Fibroblast of lung (primary cell): Measurements from ENCODE around the gene ABI3. TPM values are rescaled to one million over a fixed set of nuclear protein-coding genes. Genes with fewer than 3 reads are reported as not detected.

ENCODE experiments used
- DNase-seq, 2 donors: peaks; one replicate each; pipeline versions ENCODE4 v3.0.0 to v3.0.0-alpha.2; 2010; ENCODE audit warnings: low read depth in 2 of 2
- H2AFZ ChIP-seq: 2 replicates; pipeline ENCODE4 v1.5.1; 2012; ENCODE audit warnings: low read length, control low read depth, inconsistent platforms
- H3K27ac ChIP-seq: 2 replicates; pipeline ENCODE4 v1.5.1; 2011; ENCODE audit warnings: low read length, control low read depth; ENCODE audit not compliant: insufficient read depth
- H3K27me3 ChIP-seq: 2 replicates; pipeline ENCODE4 v1.5.1; 2011; ENCODE audit warnings: mild to moderate bottlenecking, low read length; ENCODE audit not compliant: control insufficient read depth, insufficient read depth
- H3K36me3 ChIP-seq: 2 replicates; pipeline ENCODE4 v1.5.1; 2011; ENCODE audit warnings: low read length; ENCODE audit not compliant: control insufficient read depth, insufficient read depth
- H3K4me1 ChIP-seq: 2 replicates; pipeline ENCODE4 v1.5.1; 2011; ENCODE audit warnings: low read length; ENCODE audit not compliant: control insufficient read depth, insufficient read depth; ENCODE audit errors: extremely low read depth
- H3K4me2 ChIP-seq: 2 replicates; pipeline ENCODE4 v1.5.1; 2011; ENCODE audit warnings: low read length, control low read depth; ENCODE audit not compliant: insufficient read depth; ENCODE audit errors: extremely low read depth
- H3K4me3 ChIP-seq, 4 experiments: fragments of 200-600 bp in 1 of 4; sonication (generic) in 1 of 4; replicated peaks in 1 of 4; 2 replicates each; pipeline ENCODE4 v1.5.1; 2011 to 2016; ENCODE audit warnings: low read length in 4 of 4, low read depth in 3 of 4, mild to moderate bottlenecking in 3 of 4, control low read depth in 2 of 4, inconsistent platforms in 1 of 4, mixed read lengths in 1 of 4; ENCODE audit not compliant: insufficient read depth in 1 of 4; ENCODE audit errors: control extremely low read depth in 1 of 4
- H3K79me2 ChIP-seq: 2 replicates; pipeline ENCODE4 v1.5.1; 2012; ENCODE audit warnings: mild to moderate bottlenecking, low read length, inconsistent platforms; ENCODE audit not compliant: control insufficient read depth, insufficient read depth
- H3K9ac ChIP-seq: 2 replicates; pipeline ENCODE4 v1.5.1; 2011; ENCODE audit warnings: mild to moderate bottlenecking, low read length, control low read depth; ENCODE audit not compliant: insufficient read depth
- H3K9me3 ChIP-seq: 2 replicates; pipeline ENCODE4 v1.5.1; 2012; ENCODE audit warnings: low read depth, low read length; ENCODE audit not compliant: control insufficient read depth, insufficient read depth
- H4K20me1 ChIP-seq: 2 replicates; pipeline ENCODE4 v1.5.1; 2011; ENCODE audit warnings: low read length; ENCODE audit not compliant: control insufficient read depth, insufficient read depth; ENCODE audit errors: extremely low read depth
- EZH2 ChIP-seq: IDR thresholded peaks from 2 replicates; pipeline ENCODE4 v1.5.1; 2012; ENCODE audit warnings: low read length, control low read depth, mild to moderate bottlenecking; ENCODE audit errors: missing control alignments
- polyA plus RNA-seq, 2 donors: library from polyadenylated mRNA; depleted of rRNA in 1 of 2; stranded (reverse) in 1 of 2; unstranded in 1 of 2; fragments of >200 nt; gene quantifications; 2 replicates each; pipeline ENCODE4 v1.2.1, GENCODE V29; 2011 to 2012; ENCODE audit warnings: missing spikeins in 1 of 2
- total RNA-seq: library from RNA; depleted of rRNA; stranded (reverse); fragments of >200 nt; gene quantifications from 2 replicates; pipeline ENCODE4 v1.2.1, GENCODE V29; 2014
- TF ChIP-seq, protein P1 (sequence below), 2 donors: IDR thresholded peaks in 1 of 2; conservative IDR thresholded peaks in 1 of 2; 1 replicate in 1 of 2; 2 replicates in 1 of 2; pipeline ENCODE4 v1.5.1; 2011 to 2012; ENCODE audit warnings: low read length in 2 of 2, control low read depth in 1 of 2, inconsistent platforms in 1 of 2, low read depth in 1 of 2, mild to moderate bottlenecking in 1 of 2

Gene ABI3
- total and polyA plus RNA-seq, 2 donors (not counting 1 experiment from before 2014, with no cell fraction given) = 1.3 TPM; not detected in 1

DNA sequence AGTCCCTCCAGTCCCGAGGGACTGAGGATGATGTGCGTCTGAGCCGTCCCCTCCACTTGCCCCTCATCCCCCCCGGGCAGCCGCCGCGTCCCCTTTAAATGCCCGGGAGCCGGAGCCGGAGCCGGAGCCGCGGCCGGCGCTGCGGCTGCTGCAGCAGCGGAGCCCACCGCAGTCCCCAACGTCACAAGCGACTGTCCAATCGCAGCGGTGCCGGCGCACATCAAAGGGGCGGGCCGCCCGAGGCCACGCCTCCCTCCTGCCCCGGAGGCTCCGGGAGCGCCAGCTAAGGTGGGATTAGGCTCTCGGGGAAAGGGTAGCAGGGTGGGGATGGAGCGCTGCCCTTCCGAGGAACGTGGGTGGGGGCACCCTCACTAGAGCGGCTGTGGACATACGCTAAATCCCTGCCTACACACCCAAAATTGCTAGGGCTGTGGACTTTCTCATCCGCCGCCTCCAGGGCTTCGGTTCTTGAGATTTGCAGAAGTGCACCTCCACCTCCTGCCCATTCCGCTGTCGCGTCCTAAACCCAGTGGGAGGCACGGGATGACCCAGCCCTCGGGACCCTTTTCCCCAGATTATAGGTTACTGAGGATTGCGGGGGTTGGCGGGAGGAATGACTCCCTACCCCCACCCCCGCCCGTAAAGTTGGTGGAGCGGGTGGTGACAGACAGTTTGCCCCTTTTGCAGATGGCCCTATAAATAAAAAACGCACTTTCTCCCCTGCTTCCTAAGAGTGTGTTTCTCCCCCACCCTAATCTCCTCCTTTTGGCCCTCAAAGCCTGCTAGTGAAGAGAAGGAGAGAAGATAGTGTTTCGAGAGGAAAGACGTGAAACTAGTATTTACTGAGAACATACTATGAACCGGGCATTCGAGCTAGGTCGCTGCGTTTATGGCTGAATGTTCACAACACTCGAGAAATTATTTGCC is 20.4 kb downstream of the ABI3 start, which contains the start of gene PHOSPHO1:
Gene PHOSPHO1 (minus strand): TSS at position 152 of the 927 bp plus-strand sequence. CDS start 4,096 bp downstream, outside the sequence.
- TF ChIP-seq, protein P1, sequence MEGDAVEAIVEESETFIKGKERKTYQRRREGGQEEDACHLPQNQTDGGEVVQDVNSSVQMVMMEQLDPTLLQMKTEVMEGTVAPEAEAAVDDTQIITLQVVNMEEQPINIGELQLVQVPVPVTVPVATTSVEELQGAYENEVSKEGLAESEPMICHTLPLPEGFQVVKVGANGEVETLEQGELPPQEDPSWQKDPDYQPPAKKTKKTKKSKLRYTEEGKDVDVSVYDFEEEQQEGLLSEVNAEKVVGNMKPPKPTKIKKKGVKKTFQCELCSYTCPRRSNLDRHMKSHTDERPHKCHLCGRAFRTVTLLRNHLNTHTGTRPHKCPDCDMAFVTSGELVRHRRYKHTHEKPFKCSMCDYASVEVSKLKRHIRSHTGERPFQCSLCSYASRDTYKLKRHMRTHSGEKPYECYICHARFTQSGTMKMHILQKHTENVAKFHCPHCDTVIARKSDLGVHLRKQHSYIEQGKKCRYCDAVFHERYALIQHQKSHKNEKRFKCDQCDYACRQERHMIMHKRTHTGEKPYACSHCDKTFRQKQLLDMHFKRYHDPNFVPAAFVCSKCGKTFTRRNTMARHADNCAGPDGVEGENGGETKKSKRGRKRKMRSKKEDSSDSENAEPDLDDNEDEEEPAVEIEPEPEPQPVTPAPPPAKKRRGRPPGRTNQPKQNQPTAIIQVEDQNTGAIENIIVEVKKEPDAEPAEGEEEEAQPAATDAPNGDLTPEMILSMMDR (conservative IDR thresholded peaks at IDR 0.05 in 1 of 2, IDR thresholded peaks at IDR 0.05 in 1 of 2; ENCODE audit: low read depth in 1 of 2, low read length in 2 of 2) = no peak
- no peak for TF ChIP-seq EZH2
- peak within 1 kb of the TSS; percentile 20 for H3K9ac ChIP-seq
- no peaks in the 10 kb centered on the region for H3K9me3 ChIP-seq
- H3K4me3 ChIP-seq = peak within 1 kb of the TSS; percentile 42 to 83 (median 65)
- H2AFZ ChIP-seq = peak within 1 kb of the TSS; percentile 95
- peak within 1 kb of the TSS; percentile 75 for H3K4me2 ChIP-seq
- DNase-seq = peak; percentile 74 to 75
- H3K36me3 ChIP-seq = no peaks in the 10 kb centered on the region
- no peaks in the 10 kb centered on the region for H3K4me1 ChIP-seq
- no peaks in the 10 kb centered on the region for H3K79me2 ChIP-seq
- no peaks in the 10 kb centered on the region for H4K20me1 ChIP-seq
- no peak within 1 kb of the TSS for H3K27ac ChIP-seq
- peaks cover 19% of the 10 kb centered on the region for H3K27me3 ChIP-seq

DNA sequence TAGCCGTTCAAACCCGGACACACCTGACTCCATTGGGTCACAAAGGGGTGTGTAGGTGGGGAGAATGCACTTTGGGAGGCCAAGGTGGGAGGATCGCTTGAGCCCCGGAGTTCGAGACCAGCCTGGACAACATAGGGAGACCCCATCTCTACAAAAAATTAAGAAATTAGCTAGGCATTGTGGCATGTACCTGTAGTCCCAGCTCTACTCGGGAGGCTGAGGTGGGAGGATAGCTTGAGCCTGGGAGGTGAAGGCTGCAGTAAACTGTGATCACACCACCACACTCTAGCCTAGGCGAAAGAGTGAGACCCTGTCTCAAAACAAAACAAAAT is 21.0 kb downstream of the ABI3 start:
- H4K20me1 ChIP-seq = no peaks in the 10 kb centered on the region
- DNase-seq = no peak
- no peaks in the 10 kb centered on the region for H3K36me3 ChIP-seq
- H3K27me3 ChIP-seq = peaks cover 15% of the 10 kb centered on the region
- H3K4me2 ChIP-seq = no peak overlapping the region
- H3K79me2 ChIP-seq = no peaks in the 10 kb centered on the region
- no peak overlapping the region for H3K4me3 ChIP-seq
- TF ChIP-seq EZH2 = no peak
- TF ChIP-seq, protein P1 (conservative IDR thresholded peaks at IDR 0.05 in 1 of 2, IDR thresholded peaks at IDR 0.05 in 1 of 2; ENCODE audit: low read depth in 1 of 2, low read length in 2 of 2) = no peak
- no peak overlapping the region for H3K27ac ChIP-seq
- no peak overlapping the region for H2AFZ ChIP-seq
- H3K9ac ChIP-seq = no peak overlapping the region
- H3K4me1 ChIP-seq = no peaks in the 10 kb centered on the region
- no peaks in the 10 kb centered on the region for H3K9me3 ChIP-seq

DNA sequence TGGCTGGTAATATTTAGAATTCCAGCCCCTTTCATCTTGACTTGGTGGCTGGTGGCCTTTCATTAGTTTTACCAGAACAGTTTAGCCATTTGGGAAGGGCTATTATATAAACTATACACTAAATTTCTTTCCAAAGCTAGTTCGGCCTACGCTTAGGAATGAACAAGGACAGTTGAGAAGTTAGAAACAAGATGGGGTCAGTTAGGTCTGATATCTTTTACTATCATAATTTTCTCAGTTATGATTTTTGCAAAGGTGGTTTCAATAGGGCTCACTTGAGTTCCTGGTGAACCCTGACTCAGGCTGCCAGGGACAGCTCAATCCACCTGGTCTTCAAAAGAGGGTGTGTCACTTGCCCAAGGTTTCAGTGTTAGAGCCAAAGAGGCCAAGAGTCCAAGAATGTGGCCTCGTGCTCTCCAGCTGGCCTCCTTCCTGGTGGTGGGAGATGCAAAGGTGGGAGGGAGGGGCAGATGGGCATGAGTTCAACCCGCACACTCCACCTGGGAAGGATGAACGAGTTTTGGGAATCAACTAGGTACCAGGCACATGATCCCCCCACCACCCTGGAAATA is 24.1 kb downstream of the ABI3 start:
- no peaks in the 10 kb centered on the region for H3K9me3 ChIP-seq
- no peak for DNase-seq
- no peaks in the 10 kb centered on the region for H4K20me1 ChIP-seq
- no peak overlapping the region for H3K4me2 ChIP-seq
- no peaks in the 10 kb centered on the region for H3K4me1 ChIP-seq
- no peak overlapping the region for H3K4me3 ChIP-seq
- no peak overlapping the region for H3K9ac ChIP-seq
- H3K36me3 ChIP-seq = no peaks in the 10 kb centered on the region
- peaks cover 2% of the 10 kb centered on the region for H3K27me3 ChIP-seq
- TF ChIP-seq, protein P1 (conservative IDR thresholded peaks at IDR 0.05 in 1 of 2, IDR thresholded peaks at IDR 0.05 in 1 of 2; ENCODE audit: low read depth in 1 of 2, low read length in 2 of 2) = no peak
- no peak for TF ChIP-seq EZH2
- no peak overlapping the region for H2AFZ ChIP-seq
- H3K27ac ChIP-seq = no peak overlapping the region
- H3K79me2 ChIP-seq = no peaks in the 10 kb centered on the region
